Measurements from ENCODE around the gene OR9G1.
"Not testable (repeated sequence)": the region's sequence is repeated elsewhere in the genome, so short reads cannot be mapped to it uniquely, and the experiment has no call there.

OR9G1 gene, protein sequence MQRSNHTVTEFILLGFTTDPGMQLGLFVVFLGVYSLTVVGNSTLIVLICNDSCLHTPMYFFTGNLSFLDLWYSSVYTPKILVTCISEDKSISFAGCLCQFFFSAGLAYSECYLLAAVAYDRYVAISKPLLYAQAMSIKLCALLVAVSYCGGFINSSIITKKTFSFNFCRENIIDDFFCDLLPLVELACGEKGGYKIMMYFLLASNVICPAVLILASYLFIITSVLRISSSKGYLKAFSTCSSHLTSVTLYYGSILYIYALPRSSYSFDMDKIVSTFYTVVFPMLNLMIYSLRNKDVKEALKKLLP

DNA sequence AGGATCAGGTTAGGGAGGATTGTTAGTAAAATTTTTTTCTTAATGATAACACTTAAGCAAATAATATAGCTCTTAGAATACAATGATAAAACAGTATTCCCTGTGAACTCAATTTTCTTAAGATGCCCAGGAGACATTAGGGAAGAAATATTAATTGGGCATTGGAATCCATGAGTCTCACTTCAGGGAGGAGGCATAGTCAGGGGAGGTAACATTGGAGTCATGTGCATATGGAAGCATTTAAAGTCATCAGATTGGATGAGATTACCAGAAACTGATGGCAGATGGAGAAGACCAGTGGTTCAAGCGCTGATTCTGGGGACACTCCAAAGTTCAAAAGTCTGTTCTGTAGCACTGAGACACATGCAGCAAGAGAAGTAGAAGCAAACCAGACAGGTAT, at the start of gene OR9G1:
TSS of gene OR9G1 (plus strand) at position 301 of the 400 bp plus-strand sequence. CDS start 1,293 bp downstream, outside the sequence.
- DNase-seq: no peak

GRCh38 chr11:56659755-56660154, 39.1 kb upstream of the OR9G1 start:
- no peak for DNase-seq

DNA sequence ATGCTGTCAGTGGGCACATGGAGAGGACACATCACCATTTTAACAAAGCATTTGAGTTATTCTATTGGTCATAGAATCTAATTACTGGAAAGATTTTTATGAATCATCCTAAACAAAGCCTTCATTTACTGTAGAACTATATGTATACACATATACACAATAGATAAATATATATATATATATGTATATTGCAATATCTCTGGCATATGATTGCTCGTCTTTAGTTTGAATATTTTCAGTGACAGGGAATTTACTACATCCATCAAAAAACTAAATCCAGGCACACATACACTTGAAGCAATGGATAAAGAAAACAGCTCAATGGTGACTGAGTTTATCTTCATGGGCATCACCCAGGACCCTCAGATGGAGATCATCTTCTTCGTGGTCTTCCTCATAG, 35.5 kb upstream of the OR9G1 start, which contains the start of gene OR5AR1:
TSS of gene OR5AR1 (plus strand) at position 301 of the 400 bp plus-strand sequence. CDS start at position 301, 0 bp downstream.
- DNase-seq: no peak

DNA sequence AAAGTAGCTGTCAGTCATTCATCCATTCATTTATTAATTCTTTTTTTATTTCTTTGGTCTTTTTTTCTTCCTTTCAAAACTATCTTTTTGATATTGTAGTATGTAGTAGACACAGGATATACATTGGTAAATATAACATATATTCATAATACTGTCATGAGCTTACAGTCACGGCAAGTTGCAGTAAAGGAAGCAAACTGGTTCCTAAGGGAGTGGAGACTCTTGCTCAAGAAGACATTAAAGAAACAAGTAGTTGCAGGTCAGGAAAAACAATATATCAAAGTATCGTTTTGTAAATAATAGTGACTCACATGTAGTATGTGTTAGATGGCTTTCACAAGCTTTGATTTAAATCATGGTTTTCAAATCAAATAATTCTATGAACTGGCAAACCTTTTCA, 27.9 kb upstream of the OR9G1 start:
- no peak for DNase-seq

GRCh38 chr11:56688554-56689100, 10.3 kb upstream of the OR9G1 start:
- DNase-seq: no peak

GRCh38 chr11:56691179-56691578, 7.7 kb upstream of the OR9G1 start:
- DNase-seq: not testable (repeated sequence)

- DNase-seq: no peak
These were observed 5.5 kb upstream of the OR9G1 start for GRCh38 chr11:56693428-56693827.

DNA sequence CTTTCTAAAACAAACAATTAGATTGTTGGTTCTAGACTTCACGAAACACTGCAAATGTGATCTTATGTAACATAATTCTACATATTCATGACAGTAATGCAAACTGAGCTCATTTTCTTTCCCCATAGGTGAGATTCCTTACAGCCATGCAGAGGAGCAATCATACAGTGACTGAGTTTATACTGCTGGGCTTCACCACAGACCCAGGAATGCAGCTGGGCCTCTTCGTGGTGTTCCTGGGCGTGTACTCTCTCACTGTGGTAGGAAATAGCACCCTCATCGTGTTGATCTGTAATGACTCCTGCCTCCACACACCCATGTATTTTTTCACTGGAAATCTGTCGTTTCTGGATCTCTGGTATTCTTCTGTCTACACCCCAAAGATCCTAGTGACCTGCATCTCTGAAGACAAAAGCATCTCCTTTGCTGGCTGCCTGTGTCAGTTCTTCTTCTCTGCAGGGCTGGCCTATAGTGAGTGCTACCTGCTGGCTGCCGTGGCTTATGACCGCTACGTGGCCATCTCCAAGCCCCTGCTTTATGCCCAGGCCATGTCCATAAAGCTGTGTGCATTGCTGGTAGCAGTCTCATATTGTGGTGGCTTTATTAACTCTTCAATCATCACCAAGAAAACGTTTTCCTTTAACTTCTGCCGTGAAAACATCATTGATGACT, 1.5 kb downstream of the OR9G1 start:
- no peak for DNase-seq

GRCh38 chr11:56700914-56701485, 2.1 kb downstream of the OR9G1 start:
- no peak for DNase-seq

DNA sequence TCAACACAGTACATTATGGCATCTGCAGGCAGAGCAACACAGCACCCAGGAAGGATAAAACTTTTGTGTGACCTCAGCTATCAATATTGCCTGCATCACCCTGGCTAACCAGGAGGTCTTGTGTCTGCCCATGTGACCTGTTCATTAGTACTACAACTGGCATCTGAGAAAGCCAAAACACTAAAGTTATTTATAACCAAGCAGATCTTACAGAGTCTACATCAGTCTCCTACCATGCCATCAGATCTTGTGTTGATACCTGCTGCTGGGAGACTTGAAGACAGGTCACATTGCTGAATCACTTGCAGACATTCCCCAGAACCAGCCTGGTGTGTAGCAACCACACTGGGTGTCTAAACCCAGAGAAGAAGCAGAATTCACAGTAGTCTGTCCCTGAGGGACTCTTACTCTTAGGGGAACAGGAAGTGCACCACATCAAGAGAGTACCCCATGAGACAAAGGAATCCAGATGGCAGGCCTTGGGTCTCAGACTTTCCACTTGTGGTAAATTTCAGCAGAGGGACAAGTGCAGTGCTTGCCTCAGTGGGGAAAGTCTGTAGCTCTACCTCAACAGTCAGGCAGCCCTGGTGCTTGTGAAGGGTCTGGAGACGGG, 7.0 kb downstream of the OR9G1 start:
- DNase-seq: no peak

GRCh38 chr11:56706486-56706885, 7.6 kb downstream of the OR9G1 start:
- DNase-seq: no peak

- DNase-seq: no peak
These were observed 15.3 kb downstream of the OR9G1 start for GRCh38 chr11:56714206-56714605.

DNA sequence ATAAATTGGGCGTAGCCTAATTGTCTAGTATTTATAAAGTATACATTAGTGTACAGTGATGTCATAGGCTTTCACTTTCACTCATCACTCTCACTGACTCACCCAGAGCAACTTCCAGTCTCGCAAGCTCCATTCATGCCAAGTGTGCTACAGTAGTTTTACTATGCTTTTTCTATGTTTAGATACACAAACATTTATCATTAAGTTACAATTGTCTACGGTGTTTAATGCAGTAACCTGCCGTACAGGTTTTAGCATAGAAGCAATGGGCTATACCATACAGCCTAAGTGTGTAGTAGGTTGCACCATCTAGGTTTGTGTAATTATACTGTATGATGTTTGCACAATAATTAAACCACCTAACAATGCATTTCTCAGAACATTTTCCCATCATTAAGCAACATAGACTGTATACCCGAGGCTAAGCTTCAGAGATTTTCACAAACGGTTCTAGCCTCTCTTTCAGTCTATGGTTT, 17.5 kb downstream of the OR9G1 start:
- DNase-seq: no peak

DNA sequence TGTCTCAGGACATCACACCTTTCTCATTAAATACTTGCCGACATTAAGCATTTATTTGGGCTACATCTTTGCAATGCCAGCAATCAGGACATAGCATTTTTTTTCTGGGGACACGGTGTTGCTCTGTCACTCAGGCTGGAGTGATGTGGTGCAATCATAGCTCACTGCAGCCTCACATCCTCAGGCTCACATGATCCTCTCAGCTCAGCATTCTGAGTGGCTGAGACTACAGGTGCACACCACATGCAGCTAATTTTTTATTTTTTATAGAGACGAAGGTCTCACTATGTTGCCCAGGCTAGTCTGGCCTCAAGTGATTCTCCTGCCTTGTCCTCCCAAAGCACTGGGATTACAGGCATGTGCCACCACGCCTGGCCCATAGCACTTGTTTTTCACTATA, 21.6 kb downstream of the OR9G1 start:
- no peak for DNase-seq

DNA sequence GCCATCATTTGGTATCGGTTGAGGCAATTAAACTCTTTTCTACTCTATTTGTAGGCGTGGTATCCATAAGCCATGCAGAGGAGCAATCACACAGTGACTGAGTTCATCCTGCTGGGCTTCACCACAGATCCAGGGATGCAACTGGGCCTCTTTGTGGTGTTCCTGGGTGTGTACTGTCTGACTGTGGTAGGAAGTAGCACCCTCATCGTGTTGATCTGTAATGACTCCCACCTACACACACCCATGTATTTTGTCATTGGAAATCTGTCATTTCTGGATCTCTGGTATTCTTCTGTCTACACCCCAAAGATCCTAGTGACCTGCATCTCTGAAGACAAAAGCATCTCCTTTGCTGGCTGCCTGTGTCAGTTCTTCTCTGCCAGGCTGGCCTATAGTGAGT, 41.2 kb downstream of the OR9G1 start:
- no peak for DNase-seq

DNA sequence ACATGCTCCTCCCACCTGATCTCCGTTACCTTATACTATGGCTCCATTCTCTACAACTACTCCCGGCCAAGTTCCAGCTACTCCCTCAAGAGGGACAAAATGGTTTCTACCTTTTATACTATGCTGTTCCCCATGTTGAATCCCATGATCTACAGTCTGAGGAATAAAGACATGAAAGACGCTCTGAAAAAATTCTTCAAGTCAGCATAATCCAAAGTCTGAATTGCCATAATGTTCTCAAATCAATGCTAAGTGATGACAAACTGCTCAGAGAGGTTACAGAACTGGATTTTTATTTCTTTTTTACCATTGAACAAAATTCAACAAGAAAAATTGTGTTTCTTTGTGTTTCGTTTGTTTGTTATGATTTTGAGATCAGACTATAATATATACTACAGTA, 42.0 kb downstream of the OR9G1 start:
- no peak for DNase-seq

GRCh38 chr11:56748597-56748996, 49.7 kb downstream of the OR9G1 start, which contains the start of gene OR9G4:
OR9G4 (minus strand) TSS chr11:56748697; CDS start chr11:56743766, 4,931 bp downstream.
- no peak for DNase-seq

- DNase-seq: no peak
These were observed 51.3 kb downstream of the OR9G1 start for GRCh38 chr11:56750190-56750589.

- no peak for DNase-seq
These were observed 52.6 kb downstream of the OR9G1 start for GRCh38 chr11:56751480-56751879.
